ENCODE data around the gene PALD1.

PALD1 gene

GRCh38 chr10:70575874-70576802, 97.6 kb downstream of the PALD1 start:
- no peak overlapping the region for H2BK12ac ChIP-seq (ENCODE audit: low read length)
- H3K4me2 ChIP-seq (ENCODE audit: insufficient read depth, low read length, poor library complexity, severe bottlenecking), result no peak overlapping the region
- no peak overlapping the region for H2BK120ac ChIP-seq (ENCODE audit: low read depth, low read length)
- peaks cover 0 to 2% of the 10 kb centered on the region in 2 donors for H3K4me1 ChIP-seq (ENCODE audit: control insufficient read depth in 2 of 2, insufficient read depth in 1 of 2, low read depth in 1 of 2, low read length in 2 of 2)
- H3K9me3 ChIP-seq (replicated peaks in 1 of 2; ENCODE audit: control insufficient read depth in 2 of 2, insufficient read depth in 1 of 2, low read depth in 1 of 2, low read length in 2 of 2), result peaks cover 0 to 2% of the 10 kb centered on the region in 2 donors
- no peak overlapping the region for H4K91ac ChIP-seq (ENCODE audit: low read depth, low read length, poor library complexity)
- H3K27ac ChIP-seq (replicated peaks; ENCODE audit: low read length), result no peak overlapping the region
- no peaks in the 10 kb centered on the region for H3K36me3 ChIP-seq (replicated peaks in 1 of 2; ENCODE audit: control insufficient read depth in 2 of 2, insufficient read depth in 2 of 2, low read length in 2 of 2)
- no peak overlapping the region for H3K9ac ChIP-seq (ENCODE audit: low read depth, low read length, poor library complexity)
- H2BK5ac ChIP-seq (ENCODE audit: low read length), result no peak overlapping the region
- H3K14ac ChIP-seq (ENCODE audit: low read length), result no peak overlapping the region
- H4K8ac ChIP-seq (ENCODE audit: low read depth, low read length), result no peak overlapping the region
- no peak overlapping the region for H3K18ac ChIP-seq (ENCODE audit: low read length)
- H3K4ac ChIP-seq (ENCODE audit: low read length), result no peak overlapping the region
- WGBS, 2 donors (ENCODE audit: extremely low coverage in 2 of 2, insufficient read length in 2 of 2, insufficient replicate concordance in 1 of 2), result no CpG with 5 or more reads among the region's 12 CpGs
- H2AK5ac ChIP-seq (ENCODE audit: low read depth, low read length), result no peak overlapping the region
- H2AFZ ChIP-seq (ENCODE audit: low read length), result no peak overlapping the region
- H2BK15ac ChIP-seq (ENCODE audit: low read length), result no peak overlapping the region
- no peaks in the 10 kb centered on the region for H3K79me1 ChIP-seq (ENCODE audit: low read depth, low read length)
- H3K27me3 ChIP-seq (ENCODE audit: control insufficient read depth in 3 of 3, insufficient read depth in 3 of 3, low read depth in 1 of 3, low read length in 3 of 3), result no peaks in the 10 kb centered on the region
- no peak overlapping the region for H3K4me3 ChIP-seq (ENCODE audit: low read length in 2 of 2)
- no peak for DNase-seq (ENCODE audit: low spot score)
- H3K23ac ChIP-seq (ENCODE audit: low read depth, low read length, poor library complexity), result no peak overlapping the region

DNA sequence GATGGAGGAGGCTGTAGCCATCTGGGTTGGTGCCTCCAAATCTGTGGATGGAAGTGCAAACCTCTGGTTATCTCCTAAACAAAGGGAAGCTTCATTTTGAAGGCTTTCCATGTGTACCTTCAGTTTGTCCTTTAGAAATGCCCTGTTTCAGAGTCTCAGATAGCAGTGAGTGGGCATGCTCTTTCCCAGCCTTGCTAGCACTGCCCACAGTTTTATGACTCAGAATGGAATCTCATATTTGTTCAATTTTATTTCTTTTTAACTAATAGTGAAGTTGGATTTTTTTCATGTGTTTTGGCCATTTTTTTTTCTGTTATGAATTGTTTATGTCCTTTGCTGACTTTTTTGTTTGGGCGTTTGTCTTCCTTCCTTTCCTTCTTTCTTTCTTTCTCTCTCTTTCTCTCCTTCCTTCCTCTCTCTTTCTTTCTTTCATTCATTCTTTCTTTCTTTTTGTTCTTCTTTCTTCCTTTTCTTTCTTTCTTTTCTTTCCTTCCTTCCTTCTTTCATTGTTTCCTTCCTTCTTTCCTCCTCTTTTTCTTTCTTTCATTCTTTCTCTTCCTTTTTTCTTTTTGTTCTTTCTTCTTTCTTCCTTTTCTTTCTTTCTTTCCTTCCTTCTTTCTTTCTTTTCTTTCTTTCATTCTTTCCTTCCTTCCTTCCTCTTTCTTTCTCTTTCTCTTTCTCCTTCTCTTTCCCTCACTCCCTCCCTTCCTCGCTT, 98.4 kb downstream of the PALD1 start:
- Histone ChIP-seq H2BK120ac (ENCODE audit: low read depth, low read length) (no peak overlapping the region), H2AK5ac (ENCODE audit: low read depth, low read length) (no peak overlapping the region), H3K9ac (ENCODE audit: low read depth, low read length, poor library complexity) (no peak overlapping the region), H3K23ac (ENCODE audit: low read depth, low read length, poor library complexity) (no peak overlapping the region), H3K4ac (ENCODE audit: low read length) (no peak overlapping the region), H2BK15ac (ENCODE audit: low read length) (no peak overlapping the region), H3K14ac (ENCODE audit: low read length) (no peak overlapping the region), H3K4me1 (ENCODE audit: control insufficient read depth in 2 of 2, insufficient read depth in 1 of 2, low read depth in 1 of 2, low read length in 2 of 2) (peaks cover 0 to 2% of the 10 kb centered on the region in 2 donors), H3K79me1 (ENCODE audit: low read depth, low read length) (no peaks in the 10 kb centered on the region), H4K8ac (ENCODE audit: low read depth, low read length) (no peak overlapping the region), H3K18ac (ENCODE audit: low read length) (no peak overlapping the region), H2BK5ac (ENCODE audit: low read length) (no peak overlapping the region), H3K4me3 (ENCODE audit: low read length in 2 of 2) (no peak overlapping the region), H3K4me2 (ENCODE audit: insufficient read depth, low read length, poor library complexity, severe bottlenecking) (no peak overlapping the region), H2BK12ac (ENCODE audit: low read length) (no peak overlapping the region), H3K36me3 (replicated peaks in 1 of 2; ENCODE audit: control insufficient read depth in 2 of 2, insufficient read depth in 2 of 2, low read length in 2 of 2) (no peaks in the 10 kb centered on the region), H2AFZ (ENCODE audit: low read length) (no peak overlapping the region), H3K27ac (replicated peaks; ENCODE audit: low read length) (no peak overlapping the region), H3K9me3 (replicated peaks in 1 of 2; ENCODE audit: control insufficient read depth in 2 of 2, insufficient read depth in 1 of 2, low read depth in 1 of 2, low read length in 2 of 2) (peaks cover 0 to 2% of the 10 kb centered on the region in 2 donors), H3K27me3 (ENCODE audit: control insufficient read depth in 3 of 3, insufficient read depth in 3 of 3, low read depth in 1 of 3, low read length in 3 of 3) (no peaks in the 10 kb centered on the region), H4K91ac (ENCODE audit: low read depth, low read length, poor library complexity) (no peak overlapping the region)
- no peak for DNase-seq (ENCODE audit: low spot score)
- no CpG with 5 or more reads among the region's 2 CpGs for WGBS, 2 donors (ENCODE audit: extremely low coverage in 2 of 2, insufficient read length in 2 of 2, insufficient replicate concordance in 1 of 2)

GRCh38 chr10:70578371-70578947, 99.9 kb downstream of the PALD1 start:
- Histone ChIP-seq H3K4me3 (ENCODE audit: low read length in 2 of 2) (no peak overlapping the region), H2AK5ac (ENCODE audit: low read depth, low read length) (no peak overlapping the region), H3K14ac (ENCODE audit: low read length) (no peak overlapping the region), H2BK120ac (ENCODE audit: low read depth, low read length) (no peak overlapping the region), H3K36me3 (replicated peaks in 1 of 2; ENCODE audit: control insufficient read depth in 2 of 2, insufficient read depth in 2 of 2, low read length in 2 of 2) (no peaks in the 10 kb centered on the region), H3K79me1 (ENCODE audit: low read depth, low read length) (no peaks in the 10 kb centered on the region), H3K9me3 (replicated peaks in 1 of 2; ENCODE audit: control insufficient read depth in 2 of 2, insufficient read depth in 1 of 2, low read depth in 1 of 2, low read length in 2 of 2) (peaks cover 0 to 2% of the 10 kb centered on the region in 2 donors), H3K23ac (ENCODE audit: low read depth, low read length, poor library complexity) (no peak overlapping the region), H3K9ac (ENCODE audit: low read depth, low read length, poor library complexity) (no peak overlapping the region), H2BK5ac (ENCODE audit: low read length) (no peak overlapping the region), H3K4me2 (ENCODE audit: insufficient read depth, low read length, poor library complexity, severe bottlenecking) (no peak overlapping the region), H4K8ac (ENCODE audit: low read depth, low read length) (no peak overlapping the region), H2AFZ (ENCODE audit: low read length) (no peak overlapping the region), H3K4me1 (ENCODE audit: control insufficient read depth in 2 of 2, insufficient read depth in 1 of 2, low read depth in 1 of 2, low read length in 2 of 2) (peaks cover 3 to 10% of the 10 kb centered on the region in 2 donors), H2BK12ac (ENCODE audit: low read length) (no peak overlapping the region), H4K91ac (ENCODE audit: low read depth, low read length, poor library complexity) (no peak overlapping the region), H3K27ac (replicated peaks; ENCODE audit: low read length) (no peak overlapping the region), H2BK15ac (ENCODE audit: low read length) (no peak overlapping the region), H3K27me3 (ENCODE audit: control insufficient read depth in 3 of 3, insufficient read depth in 3 of 3, low read depth in 1 of 3, low read length in 3 of 3) (no peaks in the 10 kb centered on the region), H3K18ac (ENCODE audit: low read length) (no peak overlapping the region), H3K4ac (ENCODE audit: low read length) (no peak overlapping the region)
- no peak for DNase-seq (ENCODE audit: low spot score)
- WGBS, 2 donors (ENCODE audit: extremely low coverage in 2 of 2, insufficient read length in 2 of 2, insufficient replicate concordance in 1 of 2), result no CpG with 5 or more reads among the region's 7 CpGs
